Upper lobe of left lung (tissue), 6 donors: Measurements from ENCODE around the gene CERS2. TPM values are rescaled to one million over a fixed set of nuclear protein-coding genes. Genes with fewer than 3 reads are reported as not detected.

ENCODE experiments used
- ATAC-seq, 2 donors: fragments of 200-7000 bp; cut with Tn5 transposase; one replicate each; pipeline ENCODE4 v1.9.1; 2022; ENCODE audit warnings: mild to moderate bottlenecking in 2 of 2, moderate library complexity in 2 of 2; ENCODE audit not compliant: low FRiP score in 2 of 2
- DNase-seq, 2 donors: peaks; one replicate each; pipeline ENCODE4 v3.0.0-alpha.2; 2019 to 2020
- H3K27ac ChIP-seq, 4 donors: fragments of 200-600 bp; sonication (generic); one replicate each; pipeline ENCODE4 v1.5.1; 2016 to 2019
- H3K27me3 ChIP-seq, 4 donors: fragments of 200-600 bp; sonication (generic); one replicate each; pipeline ENCODE4 v1.5.1; 2017 to 2019
- H3K36me3 ChIP-seq, 4 donors: fragments of 200-600 bp; sonication (generic); one replicate each; pipeline ENCODE4 v1.5.1; 2016 to 2019
- H3K4me1 ChIP-seq, 4 donors: fragments of 200-600 bp; sonication (generic); one replicate each; pipeline ENCODE4 v1.5.1; 2018 to 2019
- H3K4me3 ChIP-seq, 4 donors: fragments of 200-600 bp; sonication (generic); one replicate each; pipeline ENCODE4 v1.5.1; 2017 to 2019; ENCODE audit warnings: mild to moderate bottlenecking in 2 of 4, moderate library complexity in 1 of 4
- H3K9me3 ChIP-seq, 4 donors: fragments of 200-600 bp; sonication (generic); one replicate each; pipeline ENCODE4 v1.5.1; 2018 to 2019
- EP300 ChIP-seq, 4 donors: sonication (generic); formaldehyde crosslinking; IDR thresholded peaks; one replicate each; pipeline ENCODE4 v1.5.1; 2017; ENCODE audit warnings: antibody characterized with exemption in 4 of 4, control low read depth in 2 of 4
- POLR2A ChIP-seq, 4 donors: fragments of 450-650 bp; IDR thresholded peaks; one replicate each; pipeline ENCODE4 v1.5.1; 2016 to 2017; ENCODE audit warnings: antibody characterized with exemption in 4 of 4, mild to moderate bottlenecking in 2 of 4
- POLR2AphosphoS5 ChIP-seq, 2 donors: sonication (generic); formaldehyde crosslinking; IDR thresholded peaks; one replicate each; pipeline ENCODE4 v1.5.1; 2017; ENCODE audit warnings: antibody characterized with exemption in 2 of 2
- WGBS, 2 donors: methylation state at CpG; one replicate each; pipeline ENCODE4 v1.1.5; 2017 to 2018; 5-methylcytosine and 5-hydroxymethylcytosine counted together
- total RNA-seq, 6 donors: library from RNA; depleted of rRNA in 4 of 6; stranded (reverse); fragments of >200 nt in 4 of 6; gene quantifications; one replicate each; pipeline versions ENCODE4 v1.1.0 to v1.2.1, GENCODE V29; 2016 to 2021
- TF ChIP-seq, protein P1 (sequence below), 6 experiments: fragments of 450-650 bp in 4 of 6; fragments of 200-600 bp in 2 of 6; sonication (generic) in 2 of 6; IDR thresholded peaks; one replicate each; pipeline ENCODE4 v1.5.1; 2016 to 2019; ENCODE audit warnings: antibody characterized with exemption in 6 of 6
- donor health status: DM: no; HTN: no; CAD: no; lungs with moderate emphysema.
- donor health status: DM: no; HTN: yes; CAD: no; lungs with severe emphysema.

CERS2 gene
- total RNA-seq, 6 donors from 2014 or later, result 93.2 to 322 (median 204) TPM

DNA sequence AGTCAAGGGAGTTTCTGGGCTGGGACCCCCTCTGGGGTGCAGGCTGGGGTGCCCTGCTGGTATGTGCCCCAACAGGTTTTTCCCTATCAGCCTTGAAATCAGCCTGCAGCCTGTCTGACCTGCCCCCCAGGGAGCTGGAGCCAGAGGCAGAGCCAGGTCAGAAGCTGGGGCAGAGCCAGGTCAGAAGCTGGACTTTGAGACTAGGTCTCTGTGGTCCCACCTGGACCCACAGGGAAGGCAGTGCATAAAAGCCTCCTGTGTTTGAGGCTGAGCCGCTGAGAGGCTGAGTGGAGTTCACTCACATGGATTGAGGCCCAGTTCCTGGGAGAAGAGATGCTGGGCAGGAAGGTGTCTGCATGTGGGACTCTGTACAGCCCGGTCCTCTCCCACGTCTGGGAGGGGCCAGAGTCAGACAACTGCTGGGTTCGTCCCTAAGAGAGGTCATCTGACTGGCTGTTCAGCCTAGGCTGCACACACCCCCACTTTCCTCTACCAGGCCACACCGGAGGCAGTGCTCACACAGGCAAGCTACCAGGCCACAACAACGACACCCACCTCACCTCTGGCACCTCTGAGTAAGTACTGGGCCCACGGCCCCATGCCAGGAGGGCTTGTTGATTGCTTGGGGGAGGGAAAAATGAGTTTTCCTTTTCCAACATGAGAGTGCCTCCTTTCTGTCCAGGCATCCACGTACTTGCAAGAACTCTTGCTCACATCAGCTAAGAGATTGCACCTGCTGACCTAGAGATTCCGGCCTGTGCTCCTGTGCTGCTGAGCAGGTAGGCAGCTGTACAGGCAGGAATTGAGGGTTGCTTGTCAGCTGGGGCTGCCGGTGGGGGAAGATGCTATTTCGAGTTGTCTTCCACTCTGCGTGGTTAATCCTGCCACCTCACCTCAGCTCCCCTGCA lies 7.4 kb upstream of the CERS2 start, which contains the start of gene ANXA9:
ANXA9 (plus strand) TSS at position 488 of the 908 bp plus-strand sequence. CDS start 814 bp downstream, outside the sequence.
- Histone ChIP-seq H3K4me3 (no peak within 1 kb of the TSS), H3K36me3 (no peaks in the 10 kb centered on the region), H3K27ac (peak within 1 kb of the TSS; percentile 2 to 53 (median 33)), H3K4me1 (peaks cover 30 to 47% (median 40%) of the 10 kb centered on the region in 4 donors), H3K9me3 (no peaks in the 10 kb centered on the region), H3K27me3 (no peaks in the 10 kb centered on the region)
- 64 to 79% methylated on average over 10 to 12 of the region's 12 CpGs for WGBS, 2 donors
- TF ChIP-seq POLR2AphosphoS5 (IDR thresholded peaks at IDR 0.05) (no peak), POLR2A (IDR thresholded peaks at IDR 0.05) (no peak), EP300 (IDR thresholded peaks at IDR 0.05) (no peak)
- TF ChIP-seq, protein P1, sequence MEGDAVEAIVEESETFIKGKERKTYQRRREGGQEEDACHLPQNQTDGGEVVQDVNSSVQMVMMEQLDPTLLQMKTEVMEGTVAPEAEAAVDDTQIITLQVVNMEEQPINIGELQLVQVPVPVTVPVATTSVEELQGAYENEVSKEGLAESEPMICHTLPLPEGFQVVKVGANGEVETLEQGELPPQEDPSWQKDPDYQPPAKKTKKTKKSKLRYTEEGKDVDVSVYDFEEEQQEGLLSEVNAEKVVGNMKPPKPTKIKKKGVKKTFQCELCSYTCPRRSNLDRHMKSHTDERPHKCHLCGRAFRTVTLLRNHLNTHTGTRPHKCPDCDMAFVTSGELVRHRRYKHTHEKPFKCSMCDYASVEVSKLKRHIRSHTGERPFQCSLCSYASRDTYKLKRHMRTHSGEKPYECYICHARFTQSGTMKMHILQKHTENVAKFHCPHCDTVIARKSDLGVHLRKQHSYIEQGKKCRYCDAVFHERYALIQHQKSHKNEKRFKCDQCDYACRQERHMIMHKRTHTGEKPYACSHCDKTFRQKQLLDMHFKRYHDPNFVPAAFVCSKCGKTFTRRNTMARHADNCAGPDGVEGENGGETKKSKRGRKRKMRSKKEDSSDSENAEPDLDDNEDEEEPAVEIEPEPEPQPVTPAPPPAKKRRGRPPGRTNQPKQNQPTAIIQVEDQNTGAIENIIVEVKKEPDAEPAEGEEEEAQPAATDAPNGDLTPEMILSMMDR (IDR thresholded peaks at IDR 0.05), result no peak
- ATAC-seq, result peak; percentile 26 to 47
- peak in 1 of 2 donors; percentile 57 for DNase-seq

DNA sequence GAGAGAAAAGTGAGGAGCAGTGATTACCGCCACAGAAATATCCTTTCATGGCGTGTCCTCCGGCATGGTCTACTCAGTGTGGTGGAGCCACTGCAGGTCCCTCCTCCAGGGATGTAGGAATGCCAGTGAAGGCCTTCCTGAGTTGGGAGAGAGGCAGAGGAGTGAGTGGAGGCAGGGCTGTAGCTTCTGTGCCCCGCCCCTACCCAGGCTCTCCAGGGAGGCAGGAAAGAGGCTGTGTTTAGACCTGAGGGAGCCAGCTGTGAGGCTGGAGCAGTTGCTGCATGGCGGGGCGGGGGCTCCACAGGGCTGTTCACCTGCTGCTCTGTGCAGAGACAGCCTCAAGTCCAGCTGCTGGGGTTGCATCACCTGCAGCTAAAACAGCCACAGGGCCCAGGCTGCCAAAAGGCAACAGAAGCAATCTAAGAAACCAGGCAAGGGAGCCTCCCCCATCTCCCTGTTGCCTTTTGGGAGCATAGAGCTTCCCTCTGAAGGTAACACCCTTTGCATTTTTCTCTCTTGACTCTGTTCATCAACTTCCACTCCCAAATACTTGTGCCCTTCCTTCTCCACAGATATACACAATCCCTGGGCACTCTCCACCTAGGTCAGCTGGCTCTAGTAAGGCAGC lies 6.7 kb upstream of the CERS2 start:
- no peak for TF ChIP-seq EP300 (IDR thresholded peaks at IDR 0.05)
- no peak for TF ChIP-seq POLR2AphosphoS5 (IDR thresholded peaks at IDR 0.05)
- peak in 1 of 4 donors; percentile 13 for TF ChIP-seq POLR2A (IDR thresholded peaks at IDR 0.05)
- TF ChIP-seq, protein P1 (IDR thresholded peaks at IDR 0.05), result no peak
- 62 to 88% methylated on average over 6 of the region's 6 CpGs for WGBS, 2 donors
- peaks cover 37 to 52% (median 47%) of the 10 kb centered on the region in 4 donors for H3K4me1 ChIP-seq
- peak overlapping the region; percentile 2 to 53 (median 33) for H3K27ac ChIP-seq
- H3K36me3 ChIP-seq, result no peaks in the 10 kb centered on the region
- no peaks in the 10 kb centered on the region for H3K9me3 ChIP-seq
- peak; percentile 52 to 78 for DNase-seq
- peak in 1 of 2 donors; percentile 71 for ATAC-seq
- H3K27me3 ChIP-seq, result no peaks in the 10 kb centered on the region
- H3K4me3 ChIP-seq, result no peak overlapping the region

DNA sequence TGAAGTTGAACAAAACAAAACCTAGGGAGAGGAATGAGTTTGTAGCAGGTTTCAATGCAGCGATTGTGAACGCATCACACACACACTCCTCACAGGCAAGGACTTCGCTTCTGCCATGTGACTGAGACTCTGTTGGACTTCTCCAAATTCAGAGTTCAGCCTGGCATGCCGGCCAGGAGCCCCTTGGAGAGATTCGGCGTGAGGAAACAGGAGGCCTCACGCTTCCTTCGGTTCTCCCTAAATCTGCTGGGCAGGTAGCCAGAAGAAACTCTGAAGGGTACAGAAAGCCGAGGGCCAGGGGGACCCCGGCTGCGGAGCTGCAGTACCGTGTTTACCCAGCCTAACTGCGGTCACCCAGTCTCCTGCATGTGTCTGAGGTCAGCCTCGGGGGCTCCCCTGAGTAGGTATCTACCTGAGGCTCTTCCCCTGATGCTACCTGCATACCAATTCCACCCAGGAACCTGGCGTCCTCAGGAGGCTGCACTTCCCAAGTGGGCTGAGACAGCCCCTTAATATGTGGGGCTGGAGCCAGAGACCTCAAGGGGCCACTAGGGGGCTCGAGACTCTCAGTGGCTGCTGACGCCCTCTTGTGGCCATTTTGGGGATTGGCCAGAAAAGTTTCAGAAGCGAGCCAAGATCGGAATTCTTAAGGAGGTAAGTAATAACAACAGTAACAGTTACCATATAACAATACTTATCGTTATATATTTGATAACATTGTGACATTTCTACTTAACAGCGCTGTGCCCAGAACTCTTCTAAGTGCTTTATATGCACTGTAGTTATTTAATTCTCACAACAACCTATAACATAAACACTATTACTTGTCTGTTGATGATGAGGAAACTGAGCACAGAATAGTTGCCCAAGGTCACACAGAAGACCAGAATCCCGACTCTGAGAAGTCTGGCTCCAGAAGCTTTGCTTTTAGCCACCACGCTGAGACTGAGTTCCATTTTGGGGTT lies 4.7 kb upstream of the CERS2 start:
- Histone ChIP-seq H3K9me3 (no peaks in the 10 kb centered on the region), H3K27ac (peak overlapping the region; percentile 82 to 99 (median 88)), H3K4me1 (peaks cover 42 to 65% (median 54%) of the 10 kb centered on the region in 4 donors), H3K27me3 (no peaks in the 10 kb centered on the region), H3K36me3 (no peaks in the 10 kb centered on the region), H3K4me3 (peak overlapping the region in 3 of 4 donors; percentile 22 to 42 (median 39))
- ATAC-seq (peak; percentile 80), DNase-seq (peak in 1 of 2 donors; percentile 92)
- TF ChIP-seq POLR2A (IDR thresholded peaks at IDR 0.05) (peak in 1 of 4 donors; percentile 9), EP300 (IDR thresholded peaks at IDR 0.05) (no peak), POLR2AphosphoS5 (IDR thresholded peaks at IDR 0.05) (peak in 1 of 2 donors; percentile 14)
- TF ChIP-seq, protein P1 (IDR thresholded peaks at IDR 0.05), result peak; percentile 95 to 99 (median 98)
- WGBS, 2 donors, result 10 to 12% methylated on average over 17 to 23 of the region's 23 CpGs
